AG08396 (cell line): Measurements from ENCODE around the gene HSPA1L.
"Not testable (repeated sequence)": the region's sequence is repeated elsewhere in the genome, so short reads cannot be mapped to it uniquely, and the experiment has no call there.

Source experiments
- DNase-seq: peaks from one replicate; pipeline ENCODE4 v3.0.0; 2012; ENCODE audit warnings: low spot score, mixed read lengths

Gene HSPA1L

GRCh38 chr6:31813465-31813849 lies 1.6 kb downstream of the HSPA1L start:
- no peak for DNase-seq

- no peak for DNase-seq
These were observed 3.4 kb downstream of the HSPA1L start for GRCh38 chr6:31811645-31812044.

GRCh38 chr6:31808599-31808998 lies 6.5 kb downstream of the HSPA1L start:
- not testable (repeated sequence) for DNase-seq

GRCh38 chr6:31806470-31807272 lies 8.4 kb downstream of the HSPA1L start, which contains the start of gene LSM2:
TSS of gene LSM2 (minus strand) at chr6:31806966. CDS start at chr6:31806757, 209 bp downstream.
- DNase-seq = peak; percentile 100

GRCh38 chr6:31805939-31806469 lies 9.1 kb downstream of the HSPA1L start:
- no peak for DNase-seq

- not testable (repeated sequence) for DNase-seq
These were observed 13.8 kb downstream of the HSPA1L start for GRCh38 chr6:31801031-31801927.

- DNase-seq = peak; percentile 28
These were observed 15.3 kb downstream of the HSPA1L start for GRCh38 chr6:31799781-31800180.

GRCh38 chr6:31797588-31797987 lies 17.5 kb downstream of the HSPA1L start:
- DNase-seq = no peak

- no peak for DNase-seq
These were observed 18.1 kb downstream of the HSPA1L start for GRCh38 chr6:31796993-31797385.

GRCh38 chr6:31795616-31796298 lies 19.3 kb downstream of the HSPA1L start, which contains the start of gene VARS1:
TSS of gene VARS1 (minus strand) at chr6:31795752. CDS start at chr6:31795217, 535 bp downstream.
- peak; percentile 97 for DNase-seq

GRCh38 chr6:31794866-31795615 lies 20.0 kb downstream of the HSPA1L start:
- peak; percentile 77 for DNase-seq

- DNase-seq = peak; percentile 50
These were observed 20.7 kb downstream of the HSPA1L start for GRCh38 chr6:31794294-31794865.

GRCh38 chr6:31793927-31794245 lies 21.2 kb downstream of the HSPA1L start:
- not testable (repeated sequence) for DNase-seq

- DNase-seq = peak; percentile 8
These were observed 22.3 kb downstream of the HSPA1L start for GRCh38 chr6:31792761-31793171.

GRCh38 chr6:31792090-31792374 lies 23.1 kb downstream of the HSPA1L start:
- DNase-seq = no peak

- peak; percentile 82 for DNase-seq
These were observed 23.6 kb downstream of the HSPA1L start for GRCh38 chr6:31791324-31792089.

GRCh38 chr6:31785475-31785874 lies 29.6 kb downstream of the HSPA1L start:
- DNase-seq = no peak

GRCh38 chr6:31784098-31784925 lies 30.8 kb downstream of the HSPA1L start:
- no peak for DNase-seq

GRCh38 chr6:31782126-31782855 lies 32.8 kb downstream of the HSPA1L start:
- no peak for DNase-seq
